Retinal pigment epithelial cell (primary cell): Measurements from ENCODE around the gene FAT2.

Experiments used
- DNase-seq: peaks from one replicate; pipeline ENCODE4 v3.0.0-alpha.2; 2010; ENCODE audit warnings: low read depth
- H3K4me3 ChIP-seq: 2 replicates; pipeline ENCODE4 v1.5.1; 2011; ENCODE audit warnings: mild to moderate bottlenecking, low read length, control low read depth, moderate library complexity
- CTCF ChIP-seq: conservative IDR thresholded peaks from 2 replicates; pipeline ENCODE4 v1.5.1; 2011; ENCODE audit warnings: low read depth, low read length, control low read depth, inconsistent platforms

FAT2 gene

GRCh38 chr5:151612689-151613427 lies 21.7 kb upstream of the FAT2 start:
- H3K4me3 ChIP-seq = no peak overlapping the region
- TF ChIP-seq CTCF = no peak
- no peak for DNase-seq

- no peak for TF ChIP-seq CTCF
- no peak overlapping the region for H3K4me3 ChIP-seq
- no peak for DNase-seq
Observed at GRCh38 chr5:151611127-151611775, 20.1 kb upstream of the FAT2 start.

GRCh38 chr5:151608522-151608921 lies 17.4 kb upstream of the FAT2 start:
- DNase-seq = no peak
- no peak for TF ChIP-seq CTCF
- H3K4me3 ChIP-seq = no peak overlapping the region

- no peak for TF ChIP-seq CTCF
- no peak for DNase-seq
- no peak overlapping the region for H3K4me3 ChIP-seq
Observed at GRCh38 chr5:151607304-151607703, 16.2 kb upstream of the FAT2 start.

- TF ChIP-seq CTCF = no peak
- H3K4me3 ChIP-seq = no peak overlapping the region
- no peak for DNase-seq
Observed at GRCh38 chr5:151605559-151605958, 14.4 kb upstream of the FAT2 start.

- no peak overlapping the region for H3K4me3 ChIP-seq
- DNase-seq = no peak
- no peak for TF ChIP-seq CTCF
Observed at GRCh38 chr5:151602806-151603205, 11.7 kb upstream of the FAT2 start.

- no peak for TF ChIP-seq CTCF
- H3K4me3 ChIP-seq = no peak overlapping the region
- no peak for DNase-seq
Observed at GRCh38 chr5:151601391-151601790, 10.3 kb upstream of the FAT2 start.
